Neural cell (in vitro differentiated cells): ENCODE results near the gene USP7. TPM values are rescaled to one million over a fixed set of nuclear protein-coding genes. Genes with fewer than 3 reads are reported as not detected.

Experiments used
- H2AFZ ChIP-seq: fragments of 200-600, 300-800 bp; sonication (generic), shearing (Covaris generic); 2 replicates; pipeline ENCODE4 v1.6.0; 2014; ENCODE audit warnings: low read depth, mild to moderate bottlenecking, antibody characterized with exemption, low read length, moderate library complexity
- H3F3A ChIP-seq: fragments of 200-600 bp; shearing (Covaris generic); 2 replicates; pipeline ENCODE4 v1.6.1; 2016; ENCODE audit warnings: mild to moderate bottlenecking, moderate library complexity, mixed read lengths, antibody characterized with exemption, low read length; ENCODE audit not compliant: insufficient read depth, poor library complexity, severe bottlenecking
- H3K27ac ChIP-seq: fragments of 200-600, 300-800 bp; sonication (generic), shearing (Covaris generic); 2 replicates; pipeline ENCODE4 v1.5.1; 2014; ENCODE audit warnings: mild to moderate bottlenecking, low read length, moderate library complexity
- H3K27me3 ChIP-seq: fragments of 300-800, 200-600 bp; sonication (generic), shearing (Covaris generic); 2 replicates; pipeline ENCODE4 v1.6.0; 2014; ENCODE audit warnings: mild to moderate bottlenecking, low read depth, low read length, moderate library complexity; ENCODE audit not compliant: insufficient read depth
- H3K36me3 ChIP-seq: fragments of 300-800, 200-600 bp; sonication (generic), shearing (Covaris generic); 2 replicates; pipeline ENCODE4 v1.5.1; 2014; ENCODE audit warnings: mild to moderate bottlenecking, antibody characterized with exemption, low read length, moderate library complexity; ENCODE audit not compliant: insufficient read depth
- H3K4me2 ChIP-seq: fragments of 300-800, 200-600 bp; sonication (generic), shearing (Covaris generic); 2 replicates; pipeline ENCODE4 v1.6.0; 2014; ENCODE audit warnings: mild to moderate bottlenecking, low read length
- H3K4me3 ChIP-seq: fragments of 300-800, 200-600 bp; sonication (generic), shearing (Covaris generic); 2 replicates; pipeline ENCODE4 v1.5.1; 2014; ENCODE audit warnings: mild to moderate bottlenecking, low read length, moderate library complexity
- H3K79me2 ChIP-seq: fragments of 200-600 bp; shearing (Covaris generic); replicated peaks from 2 replicates; pipeline ENCODE4 v1.6.0; 2014; ENCODE audit warnings: mild to moderate bottlenecking, low read length, moderate library complexity; ENCODE audit not compliant: insufficient read depth
- H3K9ac ChIP-seq: fragments of 300-800, 200-600 bp; sonication (generic), shearing (Covaris generic); 2 replicates; pipeline ENCODE4 v1.6.1; 2016; ENCODE audit warnings: mild to moderate bottlenecking, low read length, mixed read lengths
- H3K9me2 ChIP-seq: fragments of 200-600 bp; shearing (Covaris generic); 2 replicates; pipeline ENCODE4 v1.6.1; 2016; ENCODE audit warnings: mild to moderate bottlenecking, low read length, mixed read lengths; ENCODE audit not compliant: insufficient read depth
- H3K9me3 ChIP-seq: fragments of 200-600, 300-800 bp; sonication (generic), shearing (Covaris generic); 2 replicates; pipeline ENCODE4 v1.6.1; 2016; ENCODE audit warnings: mild to moderate bottlenecking, mixed run types, low read length, moderate library complexity, mixed read lengths
- H4K20me1 ChIP-seq: fragments of 200-600 bp; shearing (Covaris generic); 2 replicates; pipeline ENCODE4 v1.6.1; 2016; ENCODE audit warnings: mild to moderate bottlenecking, mixed run types; ENCODE audit not compliant: insufficient read depth
- EP300 ChIP-seq: fragments of 450-650 bp; conservative IDR thresholded peaks from 2 replicates; pipeline ENCODE4 v1.6.1; 2014; ENCODE audit warnings: antibody characterized with exemption, mild to moderate bottlenecking, moderate library complexity; ENCODE audit not compliant: poor library complexity, severe bottlenecking
- EZH2 ChIP-seq: fragments of 200-600, 300-800 bp; shearing (Covaris generic), sonication (generic); IDR thresholded peaks from 2 replicates; pipeline ENCODE4 v1.6.1; 2014; ENCODE audit warnings: antibody characterized with exemption, low read length, borderline replicate concordance, mild to moderate bottlenecking; ENCODE audit not compliant: insufficient read depth, poor library complexity, severe bottlenecking
- MXI1 ChIP-seq: fragments of 450-650 bp; conservative IDR thresholded peaks from 2 replicates; pipeline ENCODE4 v1.6.1; 2014; ENCODE audit warnings: antibody characterized with exemption, mild to moderate bottlenecking; ENCODE audit not compliant: poor library complexity, severe bottlenecking
- POLR2AphosphoS5 ChIP-seq: IDR thresholded peaks from 2 replicates; pipeline ENCODE4 v1.6.1; 2012
- RAD21 ChIP-seq: fragments of 450-650 bp; conservative IDR thresholded peaks from 2 replicates; pipeline ENCODE4 v1.6.1; 2014; ENCODE audit warnings: antibody characterized with exemption, mild to moderate bottlenecking, moderate library complexity
- SMC3 ChIP-seq: fragments of 450-650 bp; conservative IDR thresholded peaks from 2 replicates; pipeline ENCODE4 v1.6.1; 2014; ENCODE audit warnings: antibody characterized with exemption, mild to moderate bottlenecking, moderate library complexity; ENCODE audit not compliant: poor library complexity
- TAF1 ChIP-seq: IDR thresholded peaks from 2 replicates; pipeline ENCODE4 v1.6.1; 2012; ENCODE audit warnings: low read depth
- polyA plus RNA-seq: library from polyadenylated mRNA; depleted of rRNA; stranded (reverse); fragments of >200 nt; gene quantifications from 2 replicates; pipeline ENCODE4 v1.2.3, GENCODE V29; 2014
- TF ChIP-seq, protein P1 (sequence below): IDR thresholded peaks from 2 replicates; pipeline ENCODE4 v1.6.1; 2012; ENCODE audit warnings: borderline replicate concordance
- TF ChIP-seq, protein P2 (sequence below): fragments of 450-650 bp; IDR thresholded peaks from 2 replicates; pipeline ENCODE4 v1.5.1; 2014; ENCODE audit warnings: antibody characterized with exemption, mild to moderate bottlenecking, moderate library complexity; ENCODE audit not compliant: poor library complexity, severe bottlenecking

Gene USP7
- polyA plus RNA-seq, 1 donor from 2014 or later = 52.5 TPM

DNA sequence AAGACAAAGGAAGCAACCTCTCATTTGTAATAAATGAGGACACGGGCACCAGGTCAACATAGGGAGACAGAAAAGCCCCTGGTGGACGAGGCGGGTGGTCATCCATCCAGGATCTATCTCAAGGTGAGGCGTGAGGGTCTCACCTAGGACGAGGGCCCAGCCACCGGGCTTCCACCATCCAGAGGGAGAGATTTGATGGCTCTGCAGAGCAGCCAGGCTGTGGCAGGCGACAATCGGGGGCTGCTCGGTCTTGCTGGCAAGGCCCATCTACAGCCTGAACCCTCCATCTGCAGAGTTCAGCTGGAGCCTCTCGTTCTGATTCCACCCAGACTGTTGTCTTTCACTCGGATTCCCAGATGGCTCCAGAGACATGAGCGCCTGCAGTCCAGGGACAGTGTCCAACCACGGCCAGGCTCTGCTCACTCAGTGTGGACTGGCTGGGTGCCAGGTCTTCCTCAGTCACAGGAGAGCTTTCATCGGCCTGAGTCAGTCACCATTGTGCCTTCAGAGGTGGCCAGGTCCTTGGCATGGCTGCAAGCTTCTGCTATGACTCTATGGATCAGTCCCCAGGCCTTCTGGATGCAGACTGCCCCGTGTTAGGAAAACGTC lies 75.7 kb downstream of the USP7 start:
- Histone ChIP-seq H2AFZ (no peak overlapping the region), H3K9me3 (no peaks in the 10 kb centered on the region), H3K79me2 (no peaks in the 10 kb centered on the region), H3K27ac (no peak overlapping the region), H4K20me1 (no peaks in the 10 kb centered on the region), H3K4me2 (no peak overlapping the region), H3K9me2 (no peaks in the 10 kb centered on the region), H3K27me3 (no peaks in the 10 kb centered on the region), H3F3A (no peaks in the 10 kb centered on the region), H3K36me3 (no peaks in the 10 kb centered on the region), H3K4me3 (no peak overlapping the region), H3K9ac (no peak overlapping the region)
- TF ChIP-seq TAF1 = no peak
- TF ChIP-seq POLR2AphosphoS5 = no peak
- TF ChIP-seq, protein P1, sequence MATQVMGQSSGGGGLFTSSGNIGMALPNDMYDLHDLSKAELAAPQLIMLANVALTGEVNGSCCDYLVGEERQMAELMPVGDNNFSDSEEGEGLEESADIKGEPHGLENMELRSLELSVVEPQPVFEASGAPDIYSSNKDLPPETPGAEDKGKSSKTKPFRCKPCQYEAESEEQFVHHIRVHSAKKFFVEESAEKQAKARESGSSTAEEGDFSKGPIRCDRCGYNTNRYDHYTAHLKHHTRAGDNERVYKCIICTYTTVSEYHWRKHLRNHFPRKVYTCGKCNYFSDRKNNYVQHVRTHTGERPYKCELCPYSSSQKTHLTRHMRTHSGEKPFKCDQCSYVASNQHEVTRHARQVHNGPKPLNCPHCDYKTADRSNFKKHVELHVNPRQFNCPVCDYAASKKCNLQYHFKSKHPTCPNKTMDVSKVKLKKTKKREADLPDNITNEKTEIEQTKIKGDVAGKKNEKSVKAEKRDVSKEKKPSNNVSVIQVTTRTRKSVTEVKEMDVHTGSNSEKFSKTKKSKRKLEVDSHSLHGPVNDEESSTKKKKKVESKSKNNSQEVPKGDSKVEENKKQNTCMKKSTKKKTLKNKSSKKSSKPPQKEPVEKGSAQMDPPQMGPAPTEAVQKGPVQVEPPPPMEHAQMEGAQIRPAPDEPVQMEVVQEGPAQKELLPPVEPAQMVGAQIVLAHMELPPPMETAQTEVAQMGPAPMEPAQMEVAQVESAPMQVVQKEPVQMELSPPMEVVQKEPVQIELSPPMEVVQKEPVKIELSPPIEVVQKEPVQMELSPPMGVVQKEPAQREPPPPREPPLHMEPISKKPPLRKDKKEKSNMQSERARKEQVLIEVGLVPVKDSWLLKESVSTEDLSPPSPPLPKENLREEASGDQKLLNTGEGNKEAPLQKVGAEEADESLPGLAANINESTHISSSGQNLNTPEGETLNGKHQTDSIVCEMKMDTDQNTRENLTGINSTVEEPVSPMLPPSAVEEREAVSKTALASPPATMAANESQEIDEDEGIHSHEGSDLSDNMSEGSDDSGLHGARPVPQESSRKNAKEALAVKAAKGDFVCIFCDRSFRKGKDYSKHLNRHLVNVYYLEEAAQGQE = no peak
- no peak for TF ChIP-seq EP300
- TF ChIP-seq MXI1 = no peak
- TF ChIP-seq EZH2 = no peak
- no peak for TF ChIP-seq SMC3
- TF ChIP-seq RAD21 = no peak
- TF ChIP-seq, protein P2, sequence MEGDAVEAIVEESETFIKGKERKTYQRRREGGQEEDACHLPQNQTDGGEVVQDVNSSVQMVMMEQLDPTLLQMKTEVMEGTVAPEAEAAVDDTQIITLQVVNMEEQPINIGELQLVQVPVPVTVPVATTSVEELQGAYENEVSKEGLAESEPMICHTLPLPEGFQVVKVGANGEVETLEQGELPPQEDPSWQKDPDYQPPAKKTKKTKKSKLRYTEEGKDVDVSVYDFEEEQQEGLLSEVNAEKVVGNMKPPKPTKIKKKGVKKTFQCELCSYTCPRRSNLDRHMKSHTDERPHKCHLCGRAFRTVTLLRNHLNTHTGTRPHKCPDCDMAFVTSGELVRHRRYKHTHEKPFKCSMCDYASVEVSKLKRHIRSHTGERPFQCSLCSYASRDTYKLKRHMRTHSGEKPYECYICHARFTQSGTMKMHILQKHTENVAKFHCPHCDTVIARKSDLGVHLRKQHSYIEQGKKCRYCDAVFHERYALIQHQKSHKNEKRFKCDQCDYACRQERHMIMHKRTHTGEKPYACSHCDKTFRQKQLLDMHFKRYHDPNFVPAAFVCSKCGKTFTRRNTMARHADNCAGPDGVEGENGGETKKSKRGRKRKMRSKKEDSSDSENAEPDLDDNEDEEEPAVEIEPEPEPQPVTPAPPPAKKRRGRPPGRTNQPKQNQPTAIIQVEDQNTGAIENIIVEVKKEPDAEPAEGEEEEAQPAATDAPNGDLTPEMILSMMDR = no peak

DNA sequence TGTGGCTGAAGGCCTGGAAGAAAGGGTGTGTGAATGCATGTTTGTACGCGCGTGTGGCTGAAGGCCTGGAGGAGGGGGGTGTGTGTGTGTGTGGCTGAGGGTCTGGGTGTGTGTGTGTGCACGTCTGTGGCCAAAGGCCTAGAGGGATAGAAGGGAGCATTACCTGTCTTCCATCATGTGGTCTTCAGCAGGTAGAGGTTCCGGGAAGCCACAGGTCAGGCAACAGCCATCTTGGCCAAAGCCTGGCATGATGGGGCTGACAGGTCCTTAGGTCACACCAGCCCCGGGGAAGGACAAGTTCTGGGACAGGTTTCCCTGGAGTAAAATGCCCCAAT lies 76.3 kb downstream of the USP7 start:
- Histone ChIP-seq H3F3A (no peaks in the 10 kb centered on the region), H3K4me3 (no peak overlapping the region), H2AFZ (no peak overlapping the region), H3K27me3 (no peaks in the 10 kb centered on the region), H3K79me2 (no peaks in the 10 kb centered on the region), H3K27ac (no peak overlapping the region), H3K9me3 (no peaks in the 10 kb centered on the region), H4K20me1 (no peaks in the 10 kb centered on the region), H3K4me2 (no peak overlapping the region), H3K9ac (no peak overlapping the region), H3K36me3 (no peaks in the 10 kb centered on the region), H3K9me2 (no peaks in the 10 kb centered on the region)
- TF ChIP-seq POLR2AphosphoS5 (peak; percentile 6), SMC3 (no peak)
